K562 (cell line): Measurements from ENCODE around the gene PTPRC. TPM values are rescaled to one million over a fixed set of nuclear protein-coding genes. Genes with fewer than 3 reads are reported as not detected.

ENCODE experiments used
- CBX1 ChIP-seq: sonication (generic); IDR thresholded peaks from 2 replicates; pipeline ENCODE4 v1.6.1; 2016; ENCODE audit warnings: antibody characterized with exemption, low read depth, mild to moderate bottlenecking
- CBX3 ChIP-seq, 2 experiments: IDR thresholded peaks; 1 replicate in 1 of 2; 2 replicates in 1 of 2; pipeline ENCODE4 v1.6.1; 2012; ENCODE audit warnings: inconsistent platforms in 2 of 2, low read length in 2 of 2, borderline replicate concordance in 1 of 2, control low read depth in 1 of 2
- CHCHD3 ChIP-seq: fragments of 250-450 bp; sonication (Bioruptor Pico); IDR thresholded peaks from 2 replicates; pipeline ENCODE4 v2.1.2; 2022; ENCODE audit warnings: mild to moderate bottlenecking
- EZH2 ChIP-seq: IDR thresholded peaks from 2 replicates; pipeline ENCODE4 v1.6.1; 2012; ENCODE audit warnings: low read depth, mild to moderate bottlenecking, inconsistent platforms, low read length, borderline replicate concordance
- LCOR ChIP-seq: sonication (generic); formaldehyde crosslinking; IDR thresholded peaks from 2 replicates; pipeline ENCODE4 v1.8.0; 2022; ENCODE audit warnings: mild to moderate bottlenecking, missing genetic modification reagents
- NCOR1 ChIP-seq: fragments of 450-650 bp; IDR thresholded peaks from 2 replicates; pipeline ENCODE4 v1.6.1; 2016; ENCODE audit warnings: mild to moderate bottlenecking, moderate library complexity
- POLR2G ChIP-seq: fragments of 200-400 bp; formaldehyde crosslinking; IDR thresholded peaks from 2 replicates; pipeline ENCODE4 v1.6.1; 2017; ENCODE audit warnings: low read depth, mild to moderate bottlenecking, antibody characterized with exemption, low read length, moderate library complexity
- RBM22 ChIP-seq: fragments of 200-400 bp; formaldehyde crosslinking; IDR thresholded peaks from 2 replicates; pipeline ENCODE4 v1.6.1; 2018; ENCODE audit warnings: low read length, low read depth; ENCODE audit not compliant: poor library complexity, severe bottlenecking
- RBM39 ChIP-seq: fragments of 200-400 bp; formaldehyde crosslinking; optimal IDR thresholded peaks from 2 replicates; pipeline ENCODE3; 2018; ENCODE audit warnings: low read depth, low read length
- SIX5 ChIP-seq, 2 experiments: IDR thresholded peaks; 2 replicates each; pipeline ENCODE4 v1.6.1; 2011; ENCODE audit warnings: low read length in 2 of 2, borderline replicate concordance in 1 of 2, low read depth in 1 of 2, mild to moderate bottlenecking in 1 of 2, moderate library complexity in 1 of 2; ENCODE audit not compliant: insufficient read depth in 1 of 2
- SMARCA5 ChIP-seq: fragments of 450-650 bp; IDR thresholded peaks from 2 replicates; pipeline ENCODE4 v1.6.1; 2016
- ZNF324 ChIP-seq: fragments of 250-450 bp; sonication (Bioruptor Pico); IDR thresholded peaks from 2 replicates; pipeline ENCODE4 v1.4.0; 2020; ENCODE audit warnings: mild to moderate bottlenecking
- ZNF561 ChIP-seq: fragments of 450-650 bp; formaldehyde crosslinking; conservative IDR thresholded peaks from 2 replicates; pipeline ENCODE4 v1.4.0; 2020; ENCODE audit warnings: mild to moderate bottlenecking, moderate library complexity
- ZNF766 ChIP-seq: fragments of 200-800 bp; sonication (Bioruptor generic); conservative IDR thresholded peaks from 2 replicates; pipeline ENCODE4 v1.6.1; 2016; ENCODE audit warnings: missing genetic modification characterization, missing compliant biosample characterization
- ZNF79 ChIP-seq: fragments of 250-450 bp; sonication (Bioruptor Pico); IDR thresholded peaks from 2 replicates; pipeline ENCODE4 v1.4.0; 2020; ENCODE audit warnings: low read depth, mild to moderate bottlenecking, moderate library complexity
- polyA plus RNA-seq, 8 experiments: library from polyadenylated mRNA; depleted of rRNA in 4 of 8; stranded (reverse) in 5 of 8; unstranded in 3 of 8; fragments of >200 nt; fragmentation: Nextera tagmentation in 2 of 8; fragmentation: Illumina TruSeq in 1 of 8; extraction: Ambion mirVana in 2 of 8; extraction: Trizol in 1 of 8; gene quantifications; 2 replicates each; pipeline versions ENCODE4 v1.2.1 to v1.2.3, GENCODE V29; 2011 to 2014; ENCODE audit warnings: inconsistent platforms in 1 of 8, missing spikeins in 1 of 8
- total RNA-seq, 7 experiments: library from RNA; depleted of rRNA in 6 of 7; stranded (reverse); fragments of >200 nt in 6 of 7; fragmentation: Illumina TruSeq in 2 of 7; extraction: Trizol in 2 of 7; gene quantifications; 2 replicates each; pipeline versions ENCODE4 v1.2.1 to v1.2.3, GENCODE V29; 2011 to 2021; ENCODE audit warnings: low replicate concordance in 1 of 7
- TF ChIP-seq, protein P1 (sequence below): fragments of 450-650 bp; IDR thresholded peaks from 2 replicates; pipeline ENCODE4 v1.6.1; 2016; ENCODE audit warnings: mild to moderate bottlenecking
- TF ChIP-seq, protein P2 (sequence below): IDR thresholded peaks from 3 replicates; pipeline ENCODE4 v1.6.1; 2011; ENCODE audit warnings: borderline replicate concordance, mild to moderate bottlenecking, moderate library complexity; ENCODE audit not compliant: insufficient read length; ENCODE audit errors: extremely low read depth
- TF ChIP-seq, protein P3 (sequence below), 3 experiments: IDR thresholded peaks in 2 of 3; conservative IDR thresholded peaks in 1 of 3; 2 replicates each; pipeline ENCODE4 v1.5.1; 2011 to 2012; ENCODE audit warnings: low read length in 3 of 3, mild to moderate bottlenecking in 3 of 3, control low read depth in 2 of 3, improper control_type of control experiment in 1 of 3, inconsistent platforms in 1 of 3, low read depth in 1 of 3, mixed read lengths in 1 of 3, moderate library complexity in 1 of 3; ENCODE audit not compliant: insufficient read depth in 2 of 3
- TF ChIP-seq, protein P4 (sequence below): fragments of 250-450 bp; sonication (Bioruptor Pico); IDR thresholded peaks from 2 replicates; pipeline ENCODE4 v1.5.0; 2021; ENCODE audit warnings: mild to moderate bottlenecking, borderline replicate concordance

PTPRC gene
- total and polyA plus RNA-seq, 9 of the 15 experiments (the other 6 are each of a cell fraction or from before 2014, with no cell fraction given) = 7.1 to 107 (median 62.9) TPM

DNA sequence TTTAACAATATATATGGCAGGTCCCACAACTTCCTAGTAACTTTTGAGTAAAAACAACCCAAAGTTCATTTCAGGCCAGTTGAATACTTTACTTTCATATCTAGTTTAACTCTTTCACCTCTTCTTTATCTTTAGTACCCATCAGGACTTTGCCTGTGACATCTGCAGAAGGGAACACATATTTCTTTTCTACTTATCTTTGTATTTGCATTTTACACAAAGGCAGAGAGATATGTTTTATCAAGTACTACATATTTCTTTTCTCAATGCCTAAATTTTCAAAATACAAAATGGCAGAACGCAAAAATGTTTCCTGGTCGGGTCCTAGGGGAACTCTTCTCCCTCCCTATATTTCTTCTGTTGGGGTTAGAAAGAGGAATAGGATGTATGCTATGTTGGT is 6.8 kb upstream of the PTPRC start (continued):
- TF ChIP-seq, protein P1, sequence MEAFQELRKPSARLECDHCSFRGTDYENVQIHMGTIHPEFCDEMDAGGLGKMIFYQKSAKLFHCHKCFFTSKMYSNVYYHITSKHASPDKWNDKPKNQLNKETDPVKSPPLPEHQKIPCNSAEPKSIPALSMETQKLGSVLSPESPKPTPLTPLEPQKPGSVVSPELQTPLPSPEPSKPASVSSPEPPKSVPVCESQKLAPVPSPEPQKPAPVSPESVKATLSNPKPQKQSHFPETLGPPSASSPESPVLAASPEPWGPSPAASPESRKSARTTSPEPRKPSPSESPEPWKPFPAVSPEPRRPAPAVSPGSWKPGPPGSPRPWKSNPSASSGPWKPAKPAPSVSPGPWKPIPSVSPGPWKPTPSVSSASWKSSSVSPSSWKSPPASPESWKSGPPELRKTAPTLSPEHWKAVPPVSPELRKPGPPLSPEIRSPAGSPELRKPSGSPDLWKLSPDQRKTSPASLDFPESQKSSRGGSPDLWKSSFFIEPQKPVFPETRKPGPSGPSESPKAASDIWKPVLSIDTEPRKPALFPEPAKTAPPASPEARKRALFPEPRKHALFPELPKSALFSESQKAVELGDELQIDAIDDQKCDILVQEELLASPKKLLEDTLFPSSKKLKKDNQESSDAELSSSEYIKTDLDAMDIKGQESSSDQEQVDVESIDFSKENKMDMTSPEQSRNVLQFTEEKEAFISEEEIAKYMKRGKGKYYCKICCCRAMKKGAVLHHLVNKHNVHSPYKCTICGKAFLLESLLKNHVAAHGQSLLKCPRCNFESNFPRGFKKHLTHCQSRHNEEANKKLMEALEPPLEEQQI = 0 out of 2 replicates have a peak, but pooled peaks have one; percentile 26
- TF ChIP-seq SMARCA5 (no peak), POLR2G (no peak), NCOR1 (peak; percentile 55), RBM22 (no peak), RBM39 (no peak), ZNF324 (no peak), EZH2 (no peak), SIX5 (IDR thresholded peaks at IDR 0.05; ENCODE audit: borderline replicate concordance in 1 of 2, insufficient read depth in 1 of 2, low read depth in 1 of 2, low read length in 2 of 2) (no peak), ZNF561 (CRISPR knock-in tag) (no peak), CBX3 (IDR thresholded peaks at IDR 0.05; ENCODE audit: borderline replicate concordance in 1 of 2, low read length in 2 of 2) (no peak), LCOR (CRISPR knock-in tag) (no peak), ZNF79 (CRISPR knock-in tag) (0 out of 2 replicates have a peak, but pooled peaks have one; percentile 26), CHCHD3 (CRISPR knock-in tag) (no peak), CBX1 (no peak), ZNF766 (0 out of 2 replicates have a peak, but pooled peaks have one; percentile 20)
- TF ChIP-seq, protein P2, sequence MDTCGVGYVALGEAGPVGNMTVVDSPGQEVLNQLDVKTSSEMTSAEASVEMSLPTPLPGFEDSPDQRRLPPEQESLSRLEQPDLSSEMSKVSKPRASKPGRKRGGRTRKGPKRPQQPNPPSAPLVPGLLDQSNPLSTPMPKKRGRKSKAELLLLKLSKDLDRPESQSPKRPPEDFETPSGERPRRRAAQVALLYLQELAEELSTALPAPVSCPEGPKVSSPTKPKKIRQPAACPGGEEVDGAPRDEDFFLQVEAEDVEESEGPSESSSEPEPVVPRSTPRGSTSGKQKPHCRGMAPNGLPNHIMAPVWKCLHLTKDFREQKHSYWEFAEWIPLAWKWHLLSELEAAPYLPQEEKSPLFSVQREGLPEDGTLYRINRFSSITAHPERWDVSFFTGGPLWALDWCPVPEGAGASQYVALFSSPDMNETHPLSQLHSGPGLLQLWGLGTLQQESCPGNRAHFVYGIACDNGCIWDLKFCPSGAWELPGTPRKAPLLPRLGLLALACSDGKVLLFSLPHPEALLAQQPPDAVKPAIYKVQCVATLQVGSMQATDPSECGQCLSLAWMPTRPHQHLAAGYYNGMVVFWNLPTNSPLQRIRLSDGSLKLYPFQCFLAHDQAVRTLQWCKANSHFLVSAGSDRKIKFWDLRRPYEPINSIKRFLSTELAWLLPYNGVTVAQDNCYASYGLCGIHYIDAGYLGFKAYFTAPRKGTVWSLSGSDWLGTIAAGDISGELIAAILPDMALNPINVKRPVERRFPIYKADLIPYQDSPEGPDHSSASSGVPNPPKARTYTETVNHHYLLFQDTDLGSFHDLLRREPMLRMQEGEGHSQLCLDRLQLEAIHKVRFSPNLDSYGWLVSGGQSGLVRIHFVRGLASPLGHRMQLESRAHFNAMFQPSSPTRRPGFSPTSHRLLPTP = no peak
- TF ChIP-seq, protein P3, sequence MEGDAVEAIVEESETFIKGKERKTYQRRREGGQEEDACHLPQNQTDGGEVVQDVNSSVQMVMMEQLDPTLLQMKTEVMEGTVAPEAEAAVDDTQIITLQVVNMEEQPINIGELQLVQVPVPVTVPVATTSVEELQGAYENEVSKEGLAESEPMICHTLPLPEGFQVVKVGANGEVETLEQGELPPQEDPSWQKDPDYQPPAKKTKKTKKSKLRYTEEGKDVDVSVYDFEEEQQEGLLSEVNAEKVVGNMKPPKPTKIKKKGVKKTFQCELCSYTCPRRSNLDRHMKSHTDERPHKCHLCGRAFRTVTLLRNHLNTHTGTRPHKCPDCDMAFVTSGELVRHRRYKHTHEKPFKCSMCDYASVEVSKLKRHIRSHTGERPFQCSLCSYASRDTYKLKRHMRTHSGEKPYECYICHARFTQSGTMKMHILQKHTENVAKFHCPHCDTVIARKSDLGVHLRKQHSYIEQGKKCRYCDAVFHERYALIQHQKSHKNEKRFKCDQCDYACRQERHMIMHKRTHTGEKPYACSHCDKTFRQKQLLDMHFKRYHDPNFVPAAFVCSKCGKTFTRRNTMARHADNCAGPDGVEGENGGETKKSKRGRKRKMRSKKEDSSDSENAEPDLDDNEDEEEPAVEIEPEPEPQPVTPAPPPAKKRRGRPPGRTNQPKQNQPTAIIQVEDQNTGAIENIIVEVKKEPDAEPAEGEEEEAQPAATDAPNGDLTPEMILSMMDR (IDR thresholded peaks at IDR 0.05 in 2 of 3, conservative IDR thresholded peaks at IDR 0.05 in 1 of 3; ENCODE audit: insufficient read depth in 2 of 3, low read depth in 1 of 3, low read length in 3 of 3) = no peak
- TF ChIP-seq, protein P4, sequence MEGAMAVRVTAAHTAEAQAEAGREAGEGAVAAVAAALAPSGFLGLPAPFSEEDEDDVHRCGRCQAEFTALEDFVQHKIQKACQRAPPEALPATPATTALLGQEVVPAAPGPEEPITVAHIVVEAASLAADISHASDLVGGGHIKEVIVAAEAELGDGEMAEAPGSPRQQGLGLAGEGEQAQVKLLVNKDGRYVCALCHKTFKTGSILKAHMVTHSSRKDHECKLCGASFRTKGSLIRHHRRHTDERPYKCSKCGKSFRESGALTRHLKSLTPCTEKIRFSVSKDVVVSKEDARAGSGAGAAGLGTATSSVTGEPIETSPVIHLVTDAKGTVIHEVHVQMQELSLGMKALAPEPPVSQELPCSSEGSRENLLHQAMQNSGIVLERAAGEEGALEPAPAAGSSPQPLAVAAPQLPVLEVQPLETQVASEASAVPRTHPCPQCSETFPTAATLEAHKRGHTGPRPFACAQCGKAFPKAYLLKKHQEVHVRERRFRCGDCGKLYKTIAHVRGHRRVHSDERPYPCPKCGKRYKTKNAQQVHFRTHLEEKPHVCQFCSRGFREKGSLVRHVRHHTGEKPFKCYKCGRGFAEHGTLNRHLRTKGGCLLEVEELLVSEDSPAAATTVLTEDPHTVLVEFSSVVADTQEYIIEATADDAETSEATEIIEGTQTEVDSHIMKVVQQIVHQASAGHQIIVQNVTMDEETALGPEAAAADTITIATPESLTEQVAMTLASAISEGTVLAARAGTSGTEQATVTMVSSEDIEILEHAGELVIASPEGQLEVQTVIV (CRISPR knock-in tag) = no peak
